NCI-H82 treated with DMSO at 0.1 percent for 48 hours (cell line): Measurements from ENCODE around the gene CIDEA.
"Not testable (repeated sequence)": the region's sequence is repeated elsewhere in the genome, so short reads cannot be mapped to it uniquely, and the experiment has no call there.

Source experiments
- DNase-seq: peaks from one replicate; lab custom pipeline; 2025; ENCODE audit not compliant: unreplicated experiment; lab: John Stamatoyannopoulos, UW

The CIDEA gene

DNA sequence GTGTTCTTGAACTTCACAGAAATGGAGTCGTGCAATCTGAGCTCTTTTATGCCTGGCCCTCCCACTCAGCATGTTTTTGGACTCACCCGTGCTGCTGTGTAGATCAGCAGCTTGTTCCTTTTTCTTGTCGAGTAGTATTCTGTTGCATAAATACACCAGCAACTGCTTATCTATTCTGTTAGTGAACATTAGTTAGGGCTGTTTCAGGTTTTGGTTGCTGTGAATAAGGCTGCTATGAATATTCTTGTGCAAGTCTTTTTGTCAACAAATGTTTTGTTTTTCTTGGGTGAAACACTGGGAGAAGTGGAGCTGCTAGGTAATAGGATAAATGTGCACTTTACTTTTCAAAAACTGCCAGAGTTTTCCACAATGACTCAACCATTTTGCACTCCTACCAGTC, 15.3 kb upstream of the CIDEA start:
- no peak for DNase-seq

DNA sequence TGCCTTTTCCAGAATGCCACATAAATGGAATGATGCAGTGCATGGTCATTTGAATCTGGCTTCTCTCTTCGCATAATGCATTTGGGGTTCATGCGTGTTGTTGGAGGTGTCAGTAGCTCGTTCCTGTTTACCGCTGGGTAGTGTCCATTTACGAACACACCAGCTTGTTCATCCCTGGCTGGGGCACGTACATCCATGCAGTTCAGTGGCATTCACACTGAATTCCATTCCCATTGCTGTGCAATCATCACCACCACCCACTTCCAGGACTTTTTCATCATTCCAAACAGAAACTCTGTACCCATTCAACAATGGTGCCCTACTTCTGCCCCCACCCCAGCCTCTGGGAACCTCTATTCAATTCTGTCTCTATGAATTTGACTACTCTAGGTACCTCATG, 14.7 kb upstream of the CIDEA start:
- no peak for DNase-seq

DNA sequence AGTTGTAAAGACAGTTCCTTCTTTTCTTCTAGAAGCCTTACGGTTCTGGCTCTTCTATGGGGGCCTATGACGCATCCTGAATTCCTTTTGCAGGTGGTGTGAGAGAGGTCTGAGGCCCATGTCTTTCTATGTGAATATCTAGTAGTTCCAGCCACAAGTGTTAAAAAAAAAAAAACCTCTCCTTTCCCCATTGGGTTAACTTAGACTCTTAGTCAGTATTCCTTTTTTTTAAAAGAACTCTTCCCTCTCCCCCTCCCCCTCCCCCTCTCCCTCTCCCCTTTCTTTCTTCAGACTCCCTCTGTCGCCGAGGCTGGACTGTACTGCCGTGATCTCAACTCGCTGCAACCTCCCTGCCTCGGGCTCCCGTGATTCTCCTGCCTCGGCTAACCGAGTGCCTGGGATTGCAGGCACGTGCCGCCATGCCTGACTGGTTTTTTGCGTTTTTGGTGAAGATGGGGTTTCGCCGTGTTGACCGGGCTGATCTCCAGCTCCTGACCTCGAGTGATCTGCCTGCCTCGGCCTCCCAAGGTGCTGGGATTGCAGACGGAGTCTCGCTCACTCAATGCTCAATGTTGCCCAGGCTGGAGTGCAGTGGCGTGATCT, 11.4 kb upstream of the CIDEA start:
- DNase-seq: no peak

DNA sequence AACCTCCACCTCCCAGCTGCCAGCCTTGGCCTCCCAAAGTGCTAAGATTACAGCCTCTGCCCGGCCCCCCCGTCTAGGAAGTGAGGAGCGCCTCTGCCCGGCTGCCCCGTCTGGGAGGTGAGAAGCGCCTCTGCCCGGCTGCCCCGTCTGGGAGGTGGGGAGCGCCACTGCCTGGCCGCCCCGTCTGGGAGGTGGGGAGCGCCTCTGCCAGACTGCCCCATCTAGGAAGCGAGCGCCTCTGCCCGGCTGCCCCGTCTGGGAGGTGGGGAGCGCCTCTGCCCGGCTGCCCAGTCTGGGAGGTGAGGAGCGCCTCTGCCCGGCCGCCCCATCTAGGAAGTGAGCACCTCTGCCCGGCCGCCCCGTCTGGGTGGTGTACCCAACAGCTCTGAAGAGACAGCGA, 10.9 kb upstream of the CIDEA start:
- DNase-seq: not testable (repeated sequence)

DNA sequence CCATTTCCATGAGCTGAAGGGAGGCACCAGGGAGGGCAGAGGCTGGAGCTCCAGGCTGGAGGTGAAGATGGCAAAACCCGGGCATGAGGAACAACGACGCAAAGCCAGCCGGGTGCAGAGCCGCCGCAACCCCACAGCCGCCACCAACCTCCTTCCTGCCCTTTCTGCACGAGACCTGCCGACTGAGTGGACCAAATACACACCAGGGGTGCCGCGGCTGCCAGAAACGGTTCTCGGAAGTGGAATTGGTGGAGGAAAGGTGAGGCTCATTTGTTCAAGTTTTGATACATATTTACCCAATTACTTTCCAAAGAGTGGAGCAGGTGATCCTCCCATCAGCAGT, 8.4 kb upstream of the CIDEA start:
- no peak for DNase-seq

DNA sequence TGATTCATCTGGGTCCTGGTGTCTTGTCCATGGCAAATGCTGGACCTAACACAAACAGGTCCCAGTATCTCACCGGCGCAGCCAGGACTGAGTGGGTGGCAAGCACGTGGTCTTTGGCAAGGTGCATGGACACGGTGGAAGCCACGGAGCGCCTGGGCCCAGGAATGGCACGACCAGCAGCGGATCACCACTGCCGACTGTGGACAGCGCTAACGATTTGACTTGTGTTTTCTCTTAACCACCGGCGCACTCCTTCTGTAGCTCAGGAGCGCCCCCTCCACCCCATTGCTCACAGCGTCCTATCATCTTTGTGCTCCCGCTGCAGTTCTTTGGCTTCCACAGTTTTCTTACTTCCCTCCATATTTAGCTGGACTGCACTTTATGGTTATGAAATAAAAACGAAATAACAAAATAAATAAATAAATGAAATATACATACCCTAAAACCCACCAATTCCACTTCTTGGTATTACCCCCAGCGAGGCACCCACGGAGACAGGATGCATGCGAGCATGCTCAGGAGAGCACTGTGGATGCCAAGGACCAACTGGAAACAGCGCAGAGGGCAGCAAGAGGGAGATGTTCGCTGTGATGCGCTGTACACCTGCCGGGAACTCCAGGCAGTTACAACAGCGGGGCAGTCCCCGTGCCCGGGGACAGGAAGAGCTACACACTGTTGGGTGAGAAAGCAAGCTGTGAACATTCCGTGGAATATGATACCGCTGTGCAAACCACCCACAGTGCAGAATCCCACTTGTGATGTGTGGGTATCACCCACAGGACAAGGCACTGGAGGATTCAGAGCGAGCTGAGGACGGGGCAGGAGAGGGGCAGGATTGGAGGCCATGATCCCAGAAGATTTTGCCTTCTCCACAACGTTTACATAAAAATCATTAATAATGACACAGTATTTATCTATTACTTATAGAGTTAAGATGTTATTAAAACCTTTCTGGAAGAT, 7.0 kb upstream of the CIDEA start:
- DNase-seq: no peak

DNA sequence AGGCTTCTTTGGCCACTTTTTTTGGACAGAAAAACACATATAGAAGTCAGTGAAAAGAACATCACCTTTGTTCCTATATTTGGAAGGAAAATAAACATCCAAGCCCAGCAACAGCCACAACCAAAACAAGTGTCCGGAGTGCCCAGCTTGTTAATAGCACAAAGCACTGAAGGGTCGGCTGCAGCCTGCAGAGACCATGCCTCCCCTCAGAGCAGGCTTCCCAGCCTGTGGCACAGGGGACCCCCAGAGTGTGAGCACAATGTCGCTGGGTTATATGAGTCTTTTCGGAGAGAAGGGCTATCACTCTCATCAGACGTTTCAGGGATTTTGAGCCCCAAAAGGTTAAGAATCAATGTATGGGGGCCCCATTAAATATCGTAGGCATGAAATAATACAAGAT, 6.2 kb upstream of the CIDEA start:
- no peak for DNase-seq

DNA sequence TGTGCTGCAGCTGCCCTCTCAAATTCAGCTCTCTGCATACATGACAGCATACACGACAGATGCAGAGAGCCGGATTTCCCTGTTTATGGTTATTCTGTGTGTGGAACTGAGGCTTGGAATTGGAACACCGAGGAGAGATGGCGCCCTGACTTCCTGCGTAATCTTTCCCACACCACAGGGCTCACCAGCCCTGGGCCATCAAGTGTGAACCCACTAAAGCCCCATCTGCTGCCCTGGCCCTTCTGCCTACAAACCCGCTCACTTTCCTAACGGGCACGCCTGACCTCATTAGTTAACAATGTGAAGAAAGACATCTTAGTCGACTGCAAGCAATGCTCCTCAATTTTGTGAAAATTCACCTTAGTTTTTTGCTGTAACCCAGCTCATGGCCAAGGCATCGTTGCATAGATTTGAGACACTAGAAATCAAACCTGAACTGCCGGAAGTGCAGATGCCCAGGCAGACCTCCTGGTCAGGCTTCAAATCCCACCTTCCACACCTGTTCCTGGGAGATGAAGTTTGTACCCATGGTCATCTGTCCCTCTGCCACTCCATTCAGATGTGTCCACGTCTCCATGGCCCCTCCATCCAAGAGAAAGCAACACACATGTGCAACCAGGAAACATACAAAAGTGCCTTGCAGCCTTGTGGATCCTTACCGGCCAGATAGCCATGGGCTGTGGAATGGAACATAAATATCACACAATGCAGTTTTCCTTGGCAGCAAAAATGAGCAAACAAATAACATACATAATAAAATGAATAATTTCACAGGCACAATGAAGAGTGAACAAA, 5.0 kb upstream of the CIDEA start:
- DNase-seq: no peak

DNA sequence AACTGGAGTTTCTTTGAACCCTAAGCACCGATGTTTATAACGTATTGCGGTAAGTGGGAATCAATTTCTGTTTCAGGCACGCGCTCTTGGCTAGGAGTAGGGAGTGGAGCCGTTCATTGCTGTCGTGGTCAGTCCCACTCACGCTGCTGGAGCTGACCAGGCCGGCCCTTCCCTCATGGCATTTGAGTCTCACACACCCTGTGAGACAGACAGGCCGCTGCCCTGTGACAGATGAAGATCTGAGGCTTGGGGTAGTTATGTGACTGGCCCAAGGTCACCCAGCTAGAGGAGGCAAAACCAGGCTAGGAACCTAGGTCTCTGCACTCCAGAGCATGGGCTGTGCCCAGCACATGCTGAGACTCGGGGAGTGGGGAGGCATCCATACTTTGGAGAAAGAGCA, 2.9 kb upstream of the CIDEA start:
- DNase-seq: no peak

DNA sequence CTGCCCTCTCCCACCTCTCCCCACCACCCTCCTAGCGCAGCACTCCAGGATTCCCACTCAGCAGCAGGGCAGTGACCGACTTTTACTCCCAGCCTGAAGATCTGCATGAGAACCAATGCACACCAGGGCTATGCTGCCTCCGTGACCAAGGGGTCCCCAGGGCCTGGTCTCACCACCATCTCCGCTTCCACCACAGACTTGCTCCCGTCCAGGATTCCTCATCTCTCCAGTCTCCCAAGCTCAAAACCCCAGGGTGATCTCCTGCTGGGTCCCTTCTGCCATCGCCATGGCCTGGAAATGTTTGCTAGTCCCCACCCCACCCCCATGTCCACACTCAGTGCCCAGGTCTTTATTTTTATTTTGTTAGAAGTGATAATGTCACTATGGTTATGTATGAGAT, 2.1 kb upstream of the CIDEA start:
- no peak for DNase-seq

DNA sequence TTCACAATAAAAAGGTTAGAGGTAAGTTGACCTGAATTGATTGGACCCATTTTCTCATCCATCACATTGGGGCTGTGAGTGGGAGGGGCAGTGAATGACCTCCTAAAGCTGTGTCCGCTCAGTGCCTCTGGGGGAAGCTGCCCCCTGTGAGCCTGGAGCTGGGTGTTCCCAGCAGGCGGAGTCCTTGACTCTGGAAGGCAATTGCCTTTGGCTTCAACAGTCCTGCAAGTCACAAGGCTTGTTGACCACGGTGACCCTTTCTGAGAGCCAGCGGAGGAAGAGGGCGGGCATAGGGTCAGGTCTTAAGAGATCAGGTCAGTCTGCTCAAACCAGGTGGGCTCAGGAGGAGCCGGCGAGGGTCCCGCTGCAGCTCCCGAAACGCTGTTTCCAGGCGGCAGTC, 1.1 kb upstream of the CIDEA start:
- DNase-seq: no peak

DNA sequence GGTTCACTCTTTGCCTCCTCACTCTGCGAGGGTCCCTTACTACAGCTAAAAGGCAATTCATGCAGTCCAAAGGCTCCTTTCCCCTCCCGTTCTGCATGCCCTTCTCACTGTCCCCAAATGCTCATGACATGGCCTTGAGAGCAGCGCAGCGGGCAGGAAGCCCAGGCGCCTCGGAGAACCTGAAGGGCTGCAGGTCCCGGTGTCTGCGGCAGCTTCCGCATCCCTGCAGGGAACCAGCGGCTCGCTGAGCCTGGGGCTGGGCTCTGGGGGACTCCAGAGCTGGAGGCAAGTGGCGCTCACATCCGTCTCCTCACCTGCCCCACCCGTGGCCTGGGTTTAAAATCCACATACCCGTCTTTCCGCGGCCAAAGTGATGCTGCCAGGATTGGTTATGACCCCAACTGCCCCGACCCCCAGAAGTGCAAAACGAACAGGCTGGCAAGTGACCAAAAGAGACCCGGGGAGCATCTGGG, 462 bp upstream of the CIDEA start:
- DNase-seq: no peak

DNA sequence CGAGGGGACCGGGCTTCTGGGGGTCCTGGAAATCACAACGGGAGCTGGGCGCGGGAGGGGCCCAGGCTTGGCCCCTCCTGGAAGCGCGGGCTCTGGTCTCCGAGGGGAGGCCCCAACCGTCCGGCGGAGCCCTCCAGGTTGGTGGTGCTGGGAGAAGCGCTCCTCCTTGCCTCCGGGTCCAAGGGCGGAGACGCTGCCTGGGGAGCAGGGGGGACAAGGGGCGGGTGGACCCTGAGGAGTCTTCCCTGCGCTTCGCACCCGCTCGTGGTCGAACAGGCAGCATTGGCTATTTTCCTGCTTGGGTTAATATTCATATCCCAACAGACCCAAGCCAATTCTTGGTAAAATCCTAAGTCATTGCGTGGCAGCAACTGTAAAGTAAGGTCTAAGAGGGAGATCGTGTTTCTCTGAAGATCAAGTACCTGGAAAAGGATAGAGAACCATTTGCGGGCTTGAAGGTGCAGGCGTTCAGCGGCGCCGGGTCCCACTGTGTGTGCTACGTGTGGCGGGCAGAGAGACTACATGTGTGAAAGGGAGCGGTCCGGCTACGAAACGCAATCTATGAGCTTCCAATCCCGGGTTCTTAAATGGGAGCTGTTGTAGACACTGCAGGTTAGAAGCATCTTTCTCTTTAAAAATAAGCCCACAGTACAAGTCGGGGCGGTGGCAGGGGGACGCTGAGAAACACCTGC, 805 bp downstream of the CIDEA start:
- no peak for DNase-seq

DNA sequence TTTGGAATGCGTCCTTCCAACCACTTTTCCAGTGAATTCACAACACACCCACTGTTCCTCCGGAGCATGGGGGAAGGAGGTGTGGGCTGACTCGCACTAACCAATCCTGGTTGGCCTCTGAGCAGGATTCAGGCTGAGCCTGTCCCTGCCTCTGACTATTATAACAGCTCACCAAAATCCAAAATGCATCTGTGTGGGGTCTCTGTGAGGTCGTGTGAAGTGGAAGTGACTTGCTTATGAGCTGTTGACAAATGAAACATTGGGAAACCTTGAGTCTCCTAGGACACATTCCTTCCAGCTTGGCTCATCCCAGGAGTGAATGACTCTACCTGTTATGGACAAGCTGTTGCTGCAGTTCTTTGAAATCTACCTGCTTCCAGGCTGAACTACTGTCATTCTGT, 1.5 kb downstream of the CIDEA start:
- DNase-seq: no peak

DNA sequence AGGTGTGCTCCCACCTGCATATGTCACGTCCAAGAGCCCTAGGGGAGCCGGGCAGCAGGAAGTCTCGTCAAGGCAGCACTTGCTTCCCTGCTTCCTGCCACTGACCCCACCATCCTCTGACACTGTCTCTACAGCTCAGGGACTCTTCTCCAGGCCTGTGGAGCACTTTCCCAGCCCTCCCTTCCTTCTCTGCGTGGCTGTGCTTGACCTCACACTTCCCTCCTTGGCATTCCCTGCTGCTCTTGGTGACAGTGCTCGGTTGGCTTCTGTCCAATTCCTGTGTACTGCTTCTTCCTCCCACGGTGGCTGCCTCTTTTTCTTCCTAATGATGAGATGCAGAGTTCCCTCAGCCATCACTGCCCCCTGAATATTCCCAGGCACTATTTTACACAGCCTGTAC, 2.8 kb downstream of the CIDEA start:
- no peak for DNase-seq

DNA sequence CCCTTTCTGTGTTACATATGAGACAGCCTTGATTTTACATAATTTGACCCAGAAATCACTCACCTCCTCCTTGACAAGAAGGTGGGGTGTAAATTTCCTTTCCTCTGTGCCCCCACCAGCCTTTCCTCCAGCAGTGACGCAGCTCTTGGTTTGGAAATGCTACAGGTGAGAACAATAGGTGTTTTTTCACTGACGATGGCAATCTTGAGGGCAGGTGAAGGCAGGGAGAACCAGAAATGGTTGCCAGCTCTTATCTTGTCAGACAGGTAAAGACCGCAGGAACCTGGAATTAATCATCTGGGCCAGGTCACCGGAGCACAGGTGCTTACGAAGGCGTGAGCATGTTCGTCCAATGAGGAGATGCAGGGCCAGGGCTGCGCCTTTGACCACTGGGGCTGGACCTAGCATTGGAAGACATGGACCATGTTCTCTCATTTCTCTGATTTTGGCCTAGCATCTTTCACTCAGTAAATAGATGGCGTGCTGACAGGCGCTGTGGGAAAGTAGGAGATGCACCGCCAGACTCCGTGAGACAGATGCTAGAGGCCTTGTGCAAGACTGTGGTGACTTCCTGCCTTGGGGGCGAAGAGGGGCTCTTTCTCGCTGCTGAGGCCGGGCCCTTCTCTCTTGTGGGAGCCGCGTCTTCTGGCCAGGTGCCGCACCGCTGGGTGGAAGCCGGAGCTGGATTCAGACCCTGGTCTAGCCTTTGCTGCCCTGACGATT, 4.0 kb downstream of the CIDEA start:
- DNase-seq: no peak

DNA sequence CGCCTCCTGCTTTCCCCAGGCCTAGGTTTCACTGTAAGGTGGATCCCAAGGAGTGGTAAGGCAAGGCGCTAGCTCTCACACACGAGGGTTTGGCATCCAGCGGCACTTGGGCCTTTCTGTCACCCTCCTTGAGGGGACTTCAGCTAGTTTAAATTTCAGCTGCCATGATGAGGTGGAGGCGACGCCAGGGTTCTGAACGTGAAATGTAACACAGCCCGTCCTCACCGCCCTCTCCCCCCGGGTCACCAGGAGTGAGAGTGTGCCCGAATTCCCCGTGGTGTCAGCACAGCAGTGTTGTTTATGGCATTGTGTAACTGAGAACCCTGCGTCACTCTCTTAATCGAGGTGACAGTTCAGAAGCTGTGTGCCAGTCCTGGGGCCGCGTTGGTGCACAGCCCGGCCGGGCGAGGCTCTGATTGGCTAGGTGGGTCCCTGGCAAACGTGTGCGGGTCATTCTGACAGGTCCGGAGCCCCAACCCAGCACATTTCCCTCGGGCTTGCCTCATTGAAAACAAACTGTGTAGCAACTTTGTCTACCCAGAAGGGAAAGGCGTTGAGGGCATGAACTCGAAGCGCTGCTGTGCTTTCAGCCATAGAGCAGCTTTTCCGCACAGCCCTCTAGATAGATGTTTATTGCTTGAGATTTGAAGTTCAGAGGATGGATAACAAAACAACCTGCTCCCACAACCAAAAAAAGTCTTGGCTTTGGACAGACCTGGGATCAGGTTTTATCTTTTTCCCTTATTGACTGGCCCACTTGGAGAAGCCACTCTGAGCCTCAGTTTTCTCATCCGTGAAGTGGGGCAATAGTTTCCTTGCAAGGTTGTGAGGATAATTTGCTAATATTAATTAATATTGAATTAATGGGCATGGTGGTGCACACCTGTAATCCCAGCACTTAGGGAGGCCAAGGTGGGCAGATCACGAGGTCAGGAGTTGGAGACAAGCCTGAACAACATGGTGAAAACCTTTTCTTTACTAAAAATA, 4.9 kb downstream of the CIDEA start:
- no peak for DNase-seq

DNA sequence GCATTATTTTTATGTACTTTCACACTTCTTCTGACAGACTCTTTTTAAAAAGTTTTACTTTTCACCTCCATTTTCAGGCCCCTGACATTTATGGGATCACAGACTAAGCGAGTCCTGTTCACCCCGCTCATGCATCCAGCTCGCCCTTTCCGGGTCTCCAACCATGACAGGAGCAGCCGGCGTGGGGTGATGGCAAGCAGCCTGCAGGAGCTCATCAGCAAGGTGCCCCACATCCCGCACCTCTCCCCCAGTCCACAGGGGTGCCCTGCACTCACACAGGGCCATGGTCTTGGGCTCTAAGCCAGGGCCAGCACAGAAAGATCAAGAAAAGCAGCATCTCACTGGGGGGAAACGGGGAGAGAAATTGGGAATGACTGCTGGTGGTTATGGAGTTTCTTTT, 8.6 kb downstream of the CIDEA start:
- DNase-seq: no peak

DNA sequence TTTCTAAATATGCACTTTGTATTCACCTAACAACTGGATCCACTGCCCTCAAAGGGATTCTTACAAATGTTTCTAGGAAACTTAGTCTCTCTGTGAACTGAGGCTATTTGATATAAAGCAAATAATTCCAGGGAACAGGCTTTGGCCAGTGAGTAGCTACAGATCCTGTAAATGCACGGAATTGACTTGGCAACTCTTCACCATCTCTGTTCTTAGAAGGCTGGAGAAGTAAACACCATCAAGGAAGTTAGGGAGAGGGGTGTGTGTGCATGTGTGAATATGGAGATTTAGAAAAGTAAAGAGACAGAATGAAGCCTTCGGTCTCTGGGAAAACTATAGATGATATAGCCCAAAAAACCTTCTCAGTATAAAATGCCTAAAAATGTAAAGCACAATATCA, 10.7 kb downstream of the CIDEA start:
- no peak for DNase-seq
